Spleen (tissue), 11 donors: ENCODE data around the gene CHST15. TPM values are rescaled to one million over a fixed set of nuclear protein-coding genes. Genes with fewer than 3 reads are reported as not detected.

Experiments used
- DNase-seq: peaks from one replicate; pipeline ENCODE4 v3.0.0-alpha.2; 2020
- H3K27ac ChIP-seq, 8 donors: fragments of 200-600 bp; sonication (generic) in 7 of 8; 1 replicate in 4 of 8; 2 replicates in 4 of 8; pipeline versions ENCODE4 v1.5.0 to v1.8.0; 2016 to 2021; ENCODE audit warnings: inconsistent platforms in 4 of 8, mild to moderate bottlenecking in 4 of 8, moderate library complexity in 1 of 8
- H3K27me3 ChIP-seq, 7 donors: fragments of 200-600 bp; sonication (generic) in 6 of 7; replicated peaks in 1 of 7; 1 replicate in 4 of 7; 2 replicates in 3 of 7; pipeline versions ENCODE4 v1.5.0 to v1.8.0; 2016 to 2021; ENCODE audit warnings: inconsistent platforms in 3 of 7, mild to moderate bottlenecking in 1 of 7
- H3K36me3 ChIP-seq, 6 donors: fragments of 200-600 bp; sonication (generic) in 5 of 6; 1 replicate in 4 of 6; 2 replicates in 2 of 6; pipeline versions ENCODE4 v1.5.0 to v1.8.0; 2016 to 2021; ENCODE audit warnings: inconsistent platforms in 2 of 6
- H3K4me1 ChIP-seq, 6 donors: fragments of 200-600 bp; sonication (generic) in 5 of 6; 1 replicate in 3 of 6; 2 replicates in 3 of 6; pipeline versions ENCODE4 v1.5.0 to v1.8.0; 2016 to 2021; ENCODE audit warnings: inconsistent platforms in 3 of 6
- H3K4me3 ChIP-seq, 8 donors: fragments of 200-600 bp; sonication (generic) in 7 of 8; 1 replicate in 4 of 8; 2 replicates in 4 of 8; pipeline versions ENCODE4 v1.5.0 to v1.8.0; 2016 to 2021; ENCODE audit warnings: inconsistent platforms in 4 of 8, mild to moderate bottlenecking in 4 of 8, moderate library complexity in 2 of 8
- H3K9me3 ChIP-seq, 8 donors: fragments of 200-600 bp; sonication (generic) in 7 of 8; 1 replicate in 4 of 8; 2 replicates in 4 of 8; pipeline versions ENCODE4 v1.5.0 to v1.8.0; 2016 to 2021; ENCODE audit warnings: inconsistent platforms in 4 of 8
- POLR2A ChIP-seq, 3 donors: fragments of 450-650 bp; IDR thresholded peaks; one replicate each; pipeline ENCODE4 v1.5.1; 2017; ENCODE audit warnings: antibody characterized with exemption in 3 of 3, mild to moderate bottlenecking in 1 of 3
- POLR2AphosphoS5 ChIP-seq, 3 donors: sonication (generic); formaldehyde crosslinking; IDR thresholded peaks; one replicate each; pipeline ENCODE4 v1.5.1; 2017; ENCODE audit warnings: antibody characterized with exemption in 3 of 3
- WGBS, 5 donors: extraction: QIAGEN DNeasy Blood & Tissue Kit in 3 of 5; methylation state at CpG; one replicate each; pipeline versions ENCODE4 v1.1.5 to v1.1.7; 2013 to 2018; 5-methylcytosine and 5-hydroxymethylcytosine counted together
- intact Hi-C: fragments of 100-400 bp; cut with DNase I; formaldehyde crosslinking; loops from one replicate; pipeline ENCODE4 v1.15.0; 2023; ENCODE audit warnings: low total_unique reads
- polyA plus RNA-seq, 3 donors: library from polyadenylated mRNA; stranded (reverse); fragments of 200-250 nt; gene quantifications; one replicate each; pipeline ENCODE4 v1.2.1, GENCODE V29; 2013
- total RNA-seq, 7 donors: library from RNA; depleted of rRNA in 3 of 7; stranded (reverse); fragments of >200 nt in 3 of 7; fragmentation: NEBNext Ultra II Directional in 4 of 7; extraction: Animal tissue kit (Norgen Biotek cat#: 25700) in 4 of 7; gene quantifications; one replicate each; pipeline versions ENCODE4 v1.1.0 to v1.2.1, GENCODE V29; 2016 to 2021
- TF ChIP-seq, protein P1 (sequence below), 11 experiments: fragments of 200-600 bp in 7 of 11; fragments of 450-650 bp in 4 of 11; sonication (generic) in 4 of 11; IDR thresholded peaks in 8 of 11; conservative IDR thresholded peaks in 3 of 11; 1 replicate in 7 of 11; 2 replicates in 4 of 11; pipeline versions ENCODE4 v1.4.0 to v1.8.0; 2016 to 2021; ENCODE audit warnings: antibody characterized with exemption in 11 of 11, inconsistent platforms in 4 of 11, mild to moderate bottlenecking in 1 of 11
- donor health status: healthy with polysubstance abuse.
- donor health status: DM: no; HTN: no; CAD: no; lungs with moderate emphysema.
- donor health status: DM: no; HTN: no; CAD: no.
- donor health status: Bipolar disorder and iron deficiency.
- donor health status: healthy.
- donor health status: DM: no; HTN: no; CAD: no.
- donor health status: DM: yes; HTN: yes; CAD: no.

CHST15 gene
- total and polyA plus RNA-seq, 10 donors = 6.1 to 133 (median 102) TPM

DNA sequence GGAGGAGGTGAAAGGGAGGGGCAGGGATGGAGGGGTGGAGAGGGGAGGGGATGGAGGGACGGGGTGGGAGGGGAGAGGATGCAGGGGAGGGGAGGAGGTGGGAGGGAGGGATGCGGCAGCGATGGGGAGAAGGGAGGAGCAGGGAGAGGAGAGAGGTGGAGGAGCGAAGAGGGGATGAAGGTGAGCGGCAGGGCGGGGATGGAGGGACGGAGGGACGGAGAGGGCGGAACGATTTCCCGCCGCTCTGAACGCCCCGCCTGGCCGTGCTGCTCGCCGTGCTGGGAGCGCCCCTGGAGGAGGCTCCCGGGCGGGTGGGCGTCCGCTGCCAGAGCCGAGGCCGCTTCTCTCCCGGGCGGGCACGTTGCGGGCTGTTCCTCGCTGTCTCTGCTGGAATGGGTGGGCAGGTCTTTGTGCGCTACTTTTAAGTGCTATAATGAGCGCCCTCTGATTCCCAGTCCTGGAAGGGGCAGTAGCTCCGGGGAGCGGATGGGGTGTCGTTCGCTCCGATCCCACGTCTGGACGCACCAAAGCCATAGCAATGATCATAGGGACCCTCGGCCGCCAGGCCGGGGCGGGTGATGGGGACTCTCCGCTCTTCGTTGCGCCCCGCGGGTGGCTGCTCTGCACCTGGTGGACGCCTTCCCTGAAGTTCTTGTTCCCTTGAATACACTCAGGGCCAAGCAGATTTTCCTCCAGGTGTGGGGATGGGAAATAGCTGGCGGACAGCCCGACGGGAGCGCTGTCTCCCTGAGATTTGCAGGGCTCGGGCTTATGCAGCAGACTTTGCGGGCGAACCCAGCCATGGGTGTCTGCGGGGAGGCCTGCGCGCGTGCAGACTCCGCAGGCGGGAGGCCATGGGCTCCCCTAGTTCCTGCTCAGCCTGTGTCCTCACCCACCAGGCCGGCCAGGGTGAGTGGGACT is 120.7 kb downstream of the CHST15 start:
- H3K9me3 ChIP-seq = peaks cover 0 to 7% (median 0%) of the 10 kb centered on the region in 8 donors
- H3K27ac ChIP-seq = no peak overlapping the region
- 5 to 8% (median 8%) methylated on average over 53 to 62 of the region's 62 CpGs for WGBS, 5 donors
- TF ChIP-seq POLR2A (IDR thresholded peaks at IDR 0.05) = no peak
- TF ChIP-seq, protein P1, sequence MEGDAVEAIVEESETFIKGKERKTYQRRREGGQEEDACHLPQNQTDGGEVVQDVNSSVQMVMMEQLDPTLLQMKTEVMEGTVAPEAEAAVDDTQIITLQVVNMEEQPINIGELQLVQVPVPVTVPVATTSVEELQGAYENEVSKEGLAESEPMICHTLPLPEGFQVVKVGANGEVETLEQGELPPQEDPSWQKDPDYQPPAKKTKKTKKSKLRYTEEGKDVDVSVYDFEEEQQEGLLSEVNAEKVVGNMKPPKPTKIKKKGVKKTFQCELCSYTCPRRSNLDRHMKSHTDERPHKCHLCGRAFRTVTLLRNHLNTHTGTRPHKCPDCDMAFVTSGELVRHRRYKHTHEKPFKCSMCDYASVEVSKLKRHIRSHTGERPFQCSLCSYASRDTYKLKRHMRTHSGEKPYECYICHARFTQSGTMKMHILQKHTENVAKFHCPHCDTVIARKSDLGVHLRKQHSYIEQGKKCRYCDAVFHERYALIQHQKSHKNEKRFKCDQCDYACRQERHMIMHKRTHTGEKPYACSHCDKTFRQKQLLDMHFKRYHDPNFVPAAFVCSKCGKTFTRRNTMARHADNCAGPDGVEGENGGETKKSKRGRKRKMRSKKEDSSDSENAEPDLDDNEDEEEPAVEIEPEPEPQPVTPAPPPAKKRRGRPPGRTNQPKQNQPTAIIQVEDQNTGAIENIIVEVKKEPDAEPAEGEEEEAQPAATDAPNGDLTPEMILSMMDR (IDR thresholded peaks at IDR 0.05 in 8 of 11, conservative IDR thresholded peaks at IDR 0.05 in 3 of 11) = no peak
- no peak for TF ChIP-seq POLR2AphosphoS5 (IDR thresholded peaks at IDR 0.05)
- intact Hi-C loops = no loop called here
- H3K4me3 ChIP-seq = peak overlapping the region in 1 of 8 donors; percentile 45
- no peak for DNase-seq
- peaks cover 0 to 9% (median 4%) of the 10 kb centered on the region in 6 donors for H3K4me1 ChIP-seq
- peaks cover 3 to 93% (median 45%) of the 10 kb centered on the region in 7 donors for H3K27me3 ChIP-seq
- no peaks in the 10 kb centered on the region for H3K36me3 ChIP-seq

DNA sequence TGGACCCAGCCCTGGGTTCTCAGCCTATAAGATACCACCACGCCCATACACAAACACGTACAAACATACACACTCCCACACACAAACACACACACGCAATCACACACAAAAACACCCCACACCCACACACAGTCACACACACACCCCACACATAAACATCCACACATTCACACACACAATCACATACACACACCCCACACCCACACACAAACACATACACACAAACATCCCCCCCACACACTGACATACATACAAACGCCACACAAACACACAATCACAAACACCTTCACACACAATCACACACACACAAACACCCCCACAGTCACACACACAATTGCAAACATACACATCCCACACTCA is 122.5 kb downstream of the CHST15 start:
- peaks cover 3 to 93% (median 45%) of the 10 kb centered on the region in 7 donors for H3K27me3 ChIP-seq
- H3K9me3 ChIP-seq = peaks cover 0 to 7% (median 0%) of the 10 kb centered on the region in 8 donors
- intact Hi-C loops = no loop called here
- WGBS, 5 donors = 60 to 73% (median 70%) methylated on average over 4 of the region's 4 CpGs
- TF ChIP-seq, protein P1 (IDR thresholded peaks at IDR 0.05 in 8 of 11, conservative IDR thresholded peaks at IDR 0.05 in 3 of 11) = no peak
- TF ChIP-seq POLR2AphosphoS5 (IDR thresholded peaks at IDR 0.05) (no peak), POLR2A (IDR thresholded peaks at IDR 0.05) (no peak)
- no peaks in the 10 kb centered on the region for H3K36me3 ChIP-seq
- no peak for DNase-seq
- H3K4me3 ChIP-seq = no peak overlapping the region
- H3K27ac ChIP-seq = no peak overlapping the region
- peaks cover 0 to 17% (median 8%) of the 10 kb centered on the region in 6 donors for H3K4me1 ChIP-seq

DNA sequence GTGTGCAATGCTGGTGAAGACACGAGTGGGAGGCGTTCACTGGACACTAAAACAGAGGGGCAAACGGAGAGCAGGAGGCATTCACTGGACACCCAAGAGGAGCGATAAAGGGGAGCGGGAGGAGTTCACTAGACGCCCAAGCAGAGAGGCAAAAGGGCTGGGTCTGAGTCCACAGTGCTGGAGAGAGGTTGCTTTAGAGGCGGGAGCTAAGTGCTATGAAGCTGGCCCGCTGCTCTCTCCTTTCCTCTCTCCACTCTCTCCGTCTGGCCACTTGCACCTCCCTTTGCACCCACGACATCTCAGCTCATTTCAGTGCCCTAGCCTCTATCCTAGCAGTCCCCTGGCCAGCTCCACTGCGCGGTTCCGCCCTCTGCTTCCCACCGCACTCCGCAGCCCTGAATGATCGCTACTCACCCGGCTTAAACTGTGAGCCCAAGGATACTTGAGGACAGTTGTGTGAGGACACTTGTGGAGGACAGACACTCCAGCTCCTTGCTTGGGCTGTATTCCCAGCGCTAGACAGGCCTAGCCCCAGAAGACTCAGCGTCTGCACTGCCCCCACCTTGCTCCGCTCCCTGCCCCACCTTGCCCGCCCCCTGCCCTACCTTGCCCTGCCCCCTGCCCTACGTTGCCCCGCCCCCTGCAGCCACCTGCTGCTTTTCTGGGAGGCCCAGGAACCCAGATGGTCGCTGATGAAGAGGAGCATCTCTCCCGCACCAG is 123.0 kb downstream of the CHST15 start:
- intact Hi-C loops = no loop called here
- no peak for DNase-seq
- Histone ChIP-seq H3K4me3 (no peak overlapping the region), H3K36me3 (no peaks in the 10 kb centered on the region), H3K4me1 (peaks cover 0 to 17% (median 8%) of the 10 kb centered on the region in 6 donors), H3K9me3 (peaks cover 0 to 7% (median 0%) of the 10 kb centered on the region in 8 donors), H3K27ac (no peak overlapping the region), H3K27me3 (peaks cover 3 to 96% (median 45%) of the 10 kb centered on the region in 7 donors)
- WGBS, 5 donors = 23 to 49% (median 48%) methylated on average over 20 to 25 of the region's 25 CpGs
- TF ChIP-seq, protein P1 (IDR thresholded peaks at IDR 0.05 in 8 of 11, conservative IDR thresholded peaks at IDR 0.05 in 3 of 11) = no peak
